OCI-LY7 (cell line): ENCODE measurements around the gene MFAP3L. TPM values are rescaled to one million over a fixed set of nuclear protein-coding genes. Genes with fewer than 3 reads are reported as not detected.

Experiments
- BruUV-seq: library from RNA; stranded (reverse); fragments of 400-500 nt; replicated peaks from 2 replicates; lab custom pipeline; 2021; lab: Mats Ljungman, UMichigan
- CTCF ChIA-PET: fragments of 300-600 bp; sonication (Branson Sonifier 250); formaldehyde crosslinking; loops from one replicate; lab custom pipeline; 2022; ENCODE audit warnings: antibody characterized with exemption; ENCODE audit not compliant: unreplicated experiment; lab: Charles Lee
- POLR2A ChIA-PET: fragments of 300-600 bp; sonication (Branson Sonifier 250); formaldehyde crosslinking; loops from one replicate; lab custom pipeline; 2022; ENCODE audit warnings: antibody characterized with exemption; lab: Charles Lee
- DNase-seq: peaks from one replicate; pipeline ENCODE4 v3.0.0-alpha.2; 2015; ENCODE audit warnings: low spot score
- H2AFZ ChIP-seq: fragments of 200-600 bp; sonication (generic), shearing (Covaris generic); 2 replicates; pipeline ENCODE4 v1.6.1; 2014; ENCODE audit warnings: mild to moderate bottlenecking, antibody characterized with exemption, low read length, moderate library complexity
- H3K27ac ChIP-seq: fragments of 200-600 bp; sonication (generic); 2 replicates; pipeline ENCODE4 v1.5.1; 2014; ENCODE audit warnings: mixed run types, low read depth, mild to moderate bottlenecking, moderate library complexity, low read length, inconsistent platforms; ENCODE audit not compliant: poor library complexity, severe bottlenecking
- H3K36me3 ChIP-seq: fragments of 200-600 bp; sonication (generic); 2 replicates; pipeline ENCODE4 v1.6.1; 2014; ENCODE audit warnings: mild to moderate bottlenecking, antibody characterized with exemption, low read length, moderate library complexity, mixed read lengths; ENCODE audit not compliant: insufficient read depth
- H3K4me1 ChIP-seq: fragments of 200-600 bp; sonication (generic); 2 replicates; pipeline ENCODE4 v1.5.1; 2014; ENCODE audit warnings: mild to moderate bottlenecking, low read length; ENCODE audit not compliant: insufficient read depth, poor library complexity, severe bottlenecking
- H3K4me2 ChIP-seq: fragments of 200-600 bp; sonication (generic); 2 replicates; pipeline ENCODE4 v1.6.1; 2014; ENCODE audit warnings: mild to moderate bottlenecking, low read length
- H3K4me3 ChIP-seq: fragments of 200-600 bp; sonication (generic); 2 replicates; pipeline ENCODE4 v1.5.1; 2014; ENCODE audit warnings: mild to moderate bottlenecking, low read depth, low read length; ENCODE audit not compliant: poor library complexity, severe bottlenecking
- H3K79me2 ChIP-seq: fragments of 200-600 bp; sonication (generic); 2 replicates; pipeline ENCODE4 v1.6.1; 2016; ENCODE audit warnings: low read depth, mild to moderate bottlenecking, low read length, moderate library complexity, mixed read lengths; ENCODE audit not compliant: insufficient read depth
- H3K9me2 ChIP-seq: fragments of 200-600 bp; sonication (generic); 2 replicates; pipeline ENCODE4 v1.6.1; 2016; ENCODE audit warnings: mild to moderate bottlenecking, low read length, mixed read lengths; ENCODE audit not compliant: insufficient read depth
- H3K9me3 ChIP-seq: fragments of 200-600 bp; sonication (generic); 2 replicates; pipeline ENCODE4 v1.6.1; 2014; ENCODE audit warnings: mild to moderate bottlenecking, mixed run types, low read length, mixed read lengths
- H4K20me1 ChIP-seq: fragments of 200-600 bp; sonication (generic); 2 replicates; pipeline ENCODE4 v1.6.1; 2014; ENCODE audit warnings: mild to moderate bottlenecking, antibody characterized with exemption, low read length, moderate library complexity, mixed read lengths; ENCODE audit not compliant: insufficient read depth
- EZH2phosphoT487 ChIP-seq: fragments of 200-600 bp; sonication (generic); IDR thresholded peaks from 2 replicates; pipeline ENCODE4 v1.6.1; 2018; ENCODE audit warnings: low read depth, borderline replicate concordance, mild to moderate bottlenecking, mixed run types, antibody characterized with exemption, low read length, moderate library complexity, mixed read lengths
- intact Hi-C: fragments of 100-400 bp; cut with micrococcal nuclease; formaldehyde crosslinking; loops from one replicate; pipeline ENCODE4 v1.10.0; 2022; ENCODE audit not compliant: unreplicated experiment
- total RNA-seq, 2 experiments: library from RNA; depleted of rRNA in 1 of 2; stranded (reverse); fragments of >200 nt in 1 of 2; shearing (Covaris generic) in 1 of 2; gene quantifications; 2 replicates each; pipeline ENCODE4 v1.2.3, GENCODE V29; 2014 to 2022
- TF ChIP-seq, protein P1 (sequence below): fragments of 200-600 bp; sonication (generic); conservative IDR thresholded peaks from 2 replicates; pipeline ENCODE4 v1.5.1; 2014; ENCODE audit warnings: mild to moderate bottlenecking, antibody characterized with exemption, low read length, moderate library complexity, mixed read lengths

MFAP3L gene
- total RNA-seq, 2 experiments from 2014 or later: not detected

DNA sequence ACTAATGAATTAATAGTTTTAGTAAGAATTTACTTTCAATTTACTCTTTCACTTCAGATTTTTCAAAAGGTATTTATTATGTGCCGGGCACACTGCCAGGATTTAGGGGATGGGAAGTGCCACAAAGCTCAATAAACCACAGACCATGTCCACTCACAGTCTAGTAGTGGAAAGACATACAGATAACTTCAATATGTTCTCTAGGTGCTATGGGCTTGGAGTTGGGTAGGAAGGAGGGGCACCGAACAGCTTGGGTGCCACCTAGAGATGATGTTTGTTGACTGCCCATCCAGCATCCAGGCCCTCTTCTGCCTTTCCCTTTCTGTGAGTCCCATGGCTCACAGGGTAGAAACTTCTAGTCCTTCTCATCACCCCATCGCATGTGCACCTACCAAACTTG is 17.8 kb downstream of the MFAP3L start:
- ChIA-PET CTCF (no interaction called here), POLR2A (no interaction called here)
- no peak overlapping the region for H3K4me3 ChIP-seq
- DNase-seq: no peak
- no peaks in the 10 kb centered on the region for H3K36me3 ChIP-seq
- no peaks in the 10 kb centered on the region for H4K20me1 ChIP-seq
- BruUV-seq: no TSS peak
- H3K9me2 ChIP-seq: no peaks in the 10 kb centered on the region
- no peaks in the 10 kb centered on the region for H3K4me1 ChIP-seq
- H3K79me2 ChIP-seq: no peaks in the 10 kb centered on the region
- no peak overlapping the region for H3K27ac ChIP-seq
- no peaks in the 10 kb centered on the region for H3K9me3 ChIP-seq
- no peak overlapping the region for H2AFZ ChIP-seq
- H3K4me2 ChIP-seq: no peak overlapping the region
- TF ChIP-seq EZH2phosphoT487: no peak
- TF ChIP-seq, protein P1, sequence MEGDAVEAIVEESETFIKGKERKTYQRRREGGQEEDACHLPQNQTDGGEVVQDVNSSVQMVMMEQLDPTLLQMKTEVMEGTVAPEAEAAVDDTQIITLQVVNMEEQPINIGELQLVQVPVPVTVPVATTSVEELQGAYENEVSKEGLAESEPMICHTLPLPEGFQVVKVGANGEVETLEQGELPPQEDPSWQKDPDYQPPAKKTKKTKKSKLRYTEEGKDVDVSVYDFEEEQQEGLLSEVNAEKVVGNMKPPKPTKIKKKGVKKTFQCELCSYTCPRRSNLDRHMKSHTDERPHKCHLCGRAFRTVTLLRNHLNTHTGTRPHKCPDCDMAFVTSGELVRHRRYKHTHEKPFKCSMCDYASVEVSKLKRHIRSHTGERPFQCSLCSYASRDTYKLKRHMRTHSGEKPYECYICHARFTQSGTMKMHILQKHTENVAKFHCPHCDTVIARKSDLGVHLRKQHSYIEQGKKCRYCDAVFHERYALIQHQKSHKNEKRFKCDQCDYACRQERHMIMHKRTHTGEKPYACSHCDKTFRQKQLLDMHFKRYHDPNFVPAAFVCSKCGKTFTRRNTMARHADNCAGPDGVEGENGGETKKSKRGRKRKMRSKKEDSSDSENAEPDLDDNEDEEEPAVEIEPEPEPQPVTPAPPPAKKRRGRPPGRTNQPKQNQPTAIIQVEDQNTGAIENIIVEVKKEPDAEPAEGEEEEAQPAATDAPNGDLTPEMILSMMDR: no peak
- intact Hi-C loops: no loop called here

DNA sequence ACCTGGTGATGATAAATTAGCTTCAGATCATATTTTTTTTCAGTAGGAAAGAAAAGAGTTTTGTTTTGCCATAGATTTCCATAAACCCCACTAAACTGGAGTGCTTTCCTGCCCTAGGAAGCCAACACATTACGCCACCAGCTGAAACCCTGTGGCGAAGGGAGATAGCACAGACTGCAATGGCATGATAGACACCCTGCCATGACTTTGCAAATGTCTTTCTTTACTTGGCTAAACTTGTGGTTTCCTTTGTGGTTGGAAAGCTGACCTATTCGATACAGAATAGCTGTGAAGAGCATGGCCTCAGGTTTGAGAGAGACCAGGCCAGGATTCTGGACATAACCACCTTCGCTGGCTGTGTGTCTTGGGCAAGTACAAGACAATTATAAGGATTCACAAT is 19.1 kb downstream of the MFAP3L start:
- ChIA-PET CTCF (no interaction called here), POLR2A (no interaction called here)
- DNase-seq: no peak
- Histone ChIP-seq H3K79me2 (no peaks in the 10 kb centered on the region), H4K20me1 (no peaks in the 10 kb centered on the region), H3K4me2 (no peak overlapping the region), H2AFZ (no peak overlapping the region), H3K4me3 (no peak overlapping the region), H3K36me3 (no peaks in the 10 kb centered on the region), H3K27ac (no peak overlapping the region), H3K9me2 (no peaks in the 10 kb centered on the region), H3K4me1 (no peaks in the 10 kb centered on the region), H3K9me3 (no peaks in the 10 kb centered on the region)
- TF ChIP-seq EZH2phosphoT487: no peak
- TF ChIP-seq, protein P1: no peak
- no TSS peak for BruUV-seq
- intact Hi-C loops: no loop called here

GRCh38 chr4:170005472-170005871 is 20.7 kb downstream of the MFAP3L start:
- Histone ChIP-seq H3K36me3 (no peaks in the 10 kb centered on the region), H3K4me1 (no peaks in the 10 kb centered on the region), H3K27ac (no peak overlapping the region), H3K4me3 (no peak overlapping the region), H3K9me2 (no peaks in the 10 kb centered on the region), H2AFZ (no peak overlapping the region), H3K9me3 (no peaks in the 10 kb centered on the region), H3K4me2 (no peak overlapping the region), H3K79me2 (no peaks in the 10 kb centered on the region), H4K20me1 (no peaks in the 10 kb centered on the region)
- TF ChIP-seq, protein P1: no peak
- TF ChIP-seq EZH2phosphoT487: no peak
- CTCF ChIA-PET: no interaction called here
- no TSS peak for BruUV-seq
- DNase-seq: no peak
- intact Hi-C loops: no loop called here
- POLR2A ChIA-PET: no interaction called here
